Measurements from ENCODE around the gene ASB2. TPM values are rescaled to one million over a fixed set of nuclear protein-coding genes. Genes with fewer than 3 reads are reported as not detected.

The ASB2 gene
- total RNA-seq, 3 donors from 2014 or later (not counting 1 experiment from before 2014, with no cell fraction given) = 3.7 to 7.2 (median 4.8) TPM

- WGBS (ENCODE audit: insufficient coverage) = 77% methylated on average over 9 of the region's 9 CpGs
- Histone ChIP-seq H3K4me1 (ENCODE audit: control insufficient read depth, insufficient read depth, low read length) (no peaks in the 10 kb centered on the region), H3K27me3 (ENCODE audit: control insufficient read depth, insufficient read depth, low read length) (no peaks in the 10 kb centered on the region), H3K9me3 (ENCODE audit: control insufficient read depth, insufficient read depth, low read length) (no peaks in the 10 kb centered on the region), H3K4me3 (ENCODE audit: low read length) (no peak overlapping the region), H3K36me3 (ENCODE audit: control insufficient read depth, insufficient read depth, low read length) (no peaks in the 10 kb centered on the region), H3K27ac (ENCODE audit: low read length) (no peak overlapping the region)
- Mint-ChIP-seq H3K9me3 (no peaks in the 10 kb centered on the region), H3K4me3 (no peak overlapping the region), H3K4me1 (no peaks in the 10 kb centered on the region), H3K36me3 (no peaks in the 10 kb centered on the region), H3K27me3 (ENCODE audit: low read depth in 2 of 2) (peaks cover 3 to 9% of the 10 kb centered on the region in 2 donors), H3K27ac (no peak overlapping the region)
- intact Hi-C loops (cut with micrococcal nuclease) = no loop called here
- DNase-seq = no peak
- no peak for ATAC-seq
- no peak for TF ChIP-seq CTCF (IDR thresholded peaks at IDR 0.05)
Measured at GRCh38 chr14:93986955-93987354, 10.6 kb upstream of the ASB2 start.

GRCh38 chr14:93984987-93985410, 8.6 kb upstream of the ASB2 start:
- H3K27ac ChIP-seq (ENCODE audit: low read length) = no peak overlapping the region
- no peak for TF ChIP-seq CTCF (IDR thresholded peaks at IDR 0.05)
- no peaks in the 10 kb centered on the region for H3K9me3 Mint-ChIP-seq
- no peaks in the 10 kb centered on the region for H3K27me3 ChIP-seq (ENCODE audit: control insufficient read depth, insufficient read depth, low read length)
- H3K27me3 Mint-ChIP-seq (ENCODE audit: low read depth in 2 of 2) = peaks cover 0 to 6% of the 10 kb centered on the region in 2 donors
- H3K27ac Mint-ChIP-seq = no peak overlapping the region
- H3K36me3 Mint-ChIP-seq = no peaks in the 10 kb centered on the region
- DNase-seq (no peak), ATAC-seq (no peak)
- H3K4me3 ChIP-seq (ENCODE audit: low read length) = no peak overlapping the region
- H3K4me1 ChIP-seq (ENCODE audit: control insufficient read depth, insufficient read depth, low read length) = no peaks in the 10 kb centered on the region
- no peaks in the 10 kb centered on the region for H3K9me3 ChIP-seq (ENCODE audit: control insufficient read depth, insufficient read depth, low read length)
- WGBS (ENCODE audit: insufficient coverage) = 62% methylated on average over 7 of the region's 7 CpGs
- intact Hi-C loops (cut with micrococcal nuclease) = loop anchor here (5.0 kb wide), 1 partner anchor 38 kb away; no protein-coding TSS in a partner anchor
- H3K4me1 Mint-ChIP-seq = no peaks in the 10 kb centered on the region
- no peaks in the 10 kb centered on the region for H3K36me3 ChIP-seq (ENCODE audit: control insufficient read depth, insufficient read depth, low read length)
- no peak overlapping the region for H3K4me3 Mint-ChIP-seq

GRCh38 chr14:93984070-93984469, 7.7 kb upstream of the ASB2 start:
- Histone ChIP-seq H3K27me3 (ENCODE audit: control insufficient read depth, insufficient read depth, low read length) (no peaks in the 10 kb centered on the region), H3K4me3 (ENCODE audit: low read length) (no peak overlapping the region), H3K27ac (ENCODE audit: low read length) (no peak overlapping the region), H3K9me3 (ENCODE audit: control insufficient read depth, insufficient read depth, low read length) (no peaks in the 10 kb centered on the region), H3K36me3 (ENCODE audit: control insufficient read depth, insufficient read depth, low read length) (no peaks in the 10 kb centered on the region), H3K4me1 (ENCODE audit: control insufficient read depth, insufficient read depth, low read length) (peaks cover 2% of the 10 kb centered on the region)
- no peak overlapping the region for H3K4me3 Mint-ChIP-seq
- DNase-seq (no peak), ATAC-seq (no peak)
- H3K27ac Mint-ChIP-seq = no peak overlapping the region
- H3K27me3 Mint-ChIP-seq (ENCODE audit: low read depth in 2 of 2) = peaks cover 0 to 6% of the 10 kb centered on the region in 2 donors
- no peak for TF ChIP-seq CTCF (IDR thresholded peaks at IDR 0.05)
- no peaks in the 10 kb centered on the region for H3K9me3 Mint-ChIP-seq
- no peaks in the 10 kb centered on the region for H3K36me3 Mint-ChIP-seq
- H3K4me1 Mint-ChIP-seq = no peaks in the 10 kb centered on the region
- 95% methylated on average over 3 of the region's 3 CpGs for WGBS (ENCODE audit: insufficient coverage)
- intact Hi-C loops (cut with micrococcal nuclease) = loop anchor here (5.0 kb wide), 1 partner anchor 37 kb away; no protein-coding TSS in a partner anchor
